ENCODE results near the gene ZNF236. TPM values are rescaled to one million over a fixed set of nuclear protein-coding genes. Genes with fewer than 3 reads are reported as not detected.

Gene ZNF236
- total RNA-seq, result 10.6 and 14.0 TPM in 2 replicates

GRCh38 chr18:76822506-76823160 lies at the start of gene ZNF236:
TSS of gene ZNF236 (plus strand) at chr18:76822557. CDS start at chr18:76822608, 51 bp downstream.

All from smooth muscle cell of trachea (primary cell).